ENCODE data around the gene RGL2. TPM values are rescaled to one million over a fixed set of nuclear protein-coding genes. Genes with fewer than 3 reads are reported as not detected.

The RGL2 gene
- total RNA-seq = 50.0 and 58.6 TPM in 2 replicates

GRCh38 chr6:33298773-33299236 lies at the start of gene RGL2:
Gene RGL2, minus strand, starts transcription at chr6:33298942. Its CDS starts 332 bp downstream, at chr6:33298610.

GRCh38 chr6:33317669-33318425 lies 19.1 kb upstream of the RGL2 start, which contains the start of gene ZBTB22:
Gene ZBTB22, minus strand, starts transcription at chr6:33317744. Its CDS starts 828 bp downstream, at chr6:33316916.

GRCh38 chr6:33313709-33314514 lies 15.2 kb upstream of the RGL2 start, which contains the start of gene TAPBP:
Gene TAPBP, minus strand, starts transcription at chr6:33314078. Its CDS starts 37 bp downstream, at chr6:33314041.

GRCh38 chr6:33288921-33289783 lies 9.6 kb downstream of the RGL2 start, which contains the start of the genes PFDN6 and WDR46:
Gene PFDN6, plus strand, starts transcription at chr6:33289601. Its CDS starts 256 bp downstream, at chr6:33289857.
Gene WDR46, minus strand, starts transcription at chr6:33289239. Its CDS starts 69 bp downstream, at chr6:33289170.

GRCh38 chr6:33276864-33277662 lies 21.7 kb downstream of the RGL2 start, which contains the start of gene B3GALT4:
Gene B3GALT4, plus strand, starts transcription at chr6:33277123. Its CDS starts 297 bp downstream, at chr6:33277420.

GRCh38 chr6:33271468-33272274 lies 27.1 kb downstream of the RGL2 start, which contains the start of the genes RPS18 and VPS52:
Gene RPS18, plus strand, starts transcription at chr6:33272075. Its CDS starts 45 bp downstream, at chr6:33272120.
Gene VPS52, minus strand, starts transcription at chr6:33271876. Its CDS starts 201 bp downstream, at chr6:33271675.

Other genes with a start within 250 kb of the RGL2 start
- not detected in 2 replicates for gene HLA-DPA1, start 225.3 kb downstream of the RGL2 start, total RNA-seq
- gene HLA-DPB1, start 223.0 kb downstream of the RGL2 start, total RNA-seq = 0.93 TPM in 1 of 2 replicates, not detected in the other
- gene COL11A2, start 106.5 kb downstream of the RGL2 start, total RNA-seq = 0.07 TPM in 1 of 2 replicates, not detected in the other
- 14.9 and 17.1 TPM in 2 replicates for gene RXRB, start 98.3 kb downstream of the RGL2 start, total RNA-seq
- 84.8 and 88.7 TPM in 2 replicates for gene SLC39A7, start 98.1 kb downstream of the RGL2 start, total RNA-seq
- gene HSD17B8, start 94.3 kb downstream of the RGL2 start, total RNA-seq = 28.8 and 35.9 TPM in 2 replicates
- 14.3 and 16.4 TPM in 2 replicates for gene RING1, start 90.4 kb downstream of the RGL2 start, total RNA-seq
- gene VPS52, start 27.1 kb downstream of the RGL2 start, total RNA-seq = 20.4 and 33.0 TPM in 2 replicates
- 3,725 and 4,247 TPM in 2 replicates for gene RPS18, start 26.9 kb downstream of the RGL2 start, total RNA-seq
- gene B3GALT4, start 21.8 kb downstream of the RGL2 start, total RNA-seq = 8.2 and 8.7 TPM in 2 replicates
- gene WDR46, start 9.7 kb downstream of the RGL2 start, total RNA-seq = 58.8 and 63.2 TPM in 2 replicates
- gene PFDN6, start 9.3 kb downstream of the RGL2 start, total RNA-seq = 65.0 and 99.5 TPM in 2 replicates
- 73.3 and 78.8 TPM in 2 replicates for gene TAPBP, start 15.1 kb upstream of the RGL2 start, total RNA-seq
- gene ZBTB22, start 18.8 kb upstream of the RGL2 start, total RNA-seq = 11.3 and 15.0 TPM in 2 replicates
- gene DAXX, start 24.0 kb upstream of the RGL2 start, total RNA-seq = 38.4 and 41.6 TPM in 2 replicates
- 31.2 and 38.2 TPM in 2 replicates for gene KIFC1, start 92.9 kb upstream of the RGL2 start, total RNA-seq
- 12.5 and 17.6 TPM in 2 replicates for gene PHF1, start 112.1 kb upstream of the RGL2 start, total RNA-seq
- 155 and 228 TPM in 2 replicates for gene CUTA, start 119.2 kb upstream of the RGL2 start, total RNA-seq
- 2.1 and 3.5 TPM in 2 replicates for gene SYNGAP1, start 121.1 kb upstream of the RGL2 start, total RNA-seq
- 3.3 and 5.3 TPM in 2 replicates for gene ZBTB9, start 155.6 kb upstream of the RGL2 start, total RNA-seq